GM20000 (cell line): ENCODE results near the gene VPS16.
A peak's percentile ranks its signal among the peaks of the same experiment; 100 is the strongest.

Source experiments
- DNase-seq: peaks from one replicate; pipeline ENCODE4 v3.0.0; 2012; ENCODE audit warnings: low spot score
- TF ChIP-seq, protein P1 (sequence below): IDR thresholded peaks from 2 replicates; pipeline ENCODE4 v1.5.1; 2012; ENCODE audit warnings: mild to moderate bottlenecking, control low read depth; ENCODE audit errors: extremely low read depth, missing control alignments

The VPS16 gene

DNA sequence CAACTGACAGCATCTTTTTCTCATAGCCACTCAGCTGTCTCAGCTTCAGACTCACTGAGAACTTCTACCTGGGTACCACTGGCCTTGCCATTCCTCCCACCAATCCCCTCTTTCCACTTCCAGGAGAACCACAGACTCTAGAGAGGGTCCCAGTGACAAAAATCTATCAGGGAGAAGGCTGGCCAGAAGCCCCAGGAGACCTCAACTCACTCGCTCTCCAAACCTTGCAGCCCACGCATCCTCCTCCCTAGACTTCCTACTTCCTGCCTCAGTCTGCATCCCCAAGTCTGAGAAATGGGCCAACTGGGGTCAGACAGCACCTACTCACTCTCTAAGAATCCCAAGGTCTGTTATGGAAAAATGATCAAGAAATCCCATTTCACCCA, 23.2 kb upstream of the VPS16 start:
- TF ChIP-seq, protein P1, sequence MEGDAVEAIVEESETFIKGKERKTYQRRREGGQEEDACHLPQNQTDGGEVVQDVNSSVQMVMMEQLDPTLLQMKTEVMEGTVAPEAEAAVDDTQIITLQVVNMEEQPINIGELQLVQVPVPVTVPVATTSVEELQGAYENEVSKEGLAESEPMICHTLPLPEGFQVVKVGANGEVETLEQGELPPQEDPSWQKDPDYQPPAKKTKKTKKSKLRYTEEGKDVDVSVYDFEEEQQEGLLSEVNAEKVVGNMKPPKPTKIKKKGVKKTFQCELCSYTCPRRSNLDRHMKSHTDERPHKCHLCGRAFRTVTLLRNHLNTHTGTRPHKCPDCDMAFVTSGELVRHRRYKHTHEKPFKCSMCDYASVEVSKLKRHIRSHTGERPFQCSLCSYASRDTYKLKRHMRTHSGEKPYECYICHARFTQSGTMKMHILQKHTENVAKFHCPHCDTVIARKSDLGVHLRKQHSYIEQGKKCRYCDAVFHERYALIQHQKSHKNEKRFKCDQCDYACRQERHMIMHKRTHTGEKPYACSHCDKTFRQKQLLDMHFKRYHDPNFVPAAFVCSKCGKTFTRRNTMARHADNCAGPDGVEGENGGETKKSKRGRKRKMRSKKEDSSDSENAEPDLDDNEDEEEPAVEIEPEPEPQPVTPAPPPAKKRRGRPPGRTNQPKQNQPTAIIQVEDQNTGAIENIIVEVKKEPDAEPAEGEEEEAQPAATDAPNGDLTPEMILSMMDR = no peak
- no peak for DNase-seq

DNA sequence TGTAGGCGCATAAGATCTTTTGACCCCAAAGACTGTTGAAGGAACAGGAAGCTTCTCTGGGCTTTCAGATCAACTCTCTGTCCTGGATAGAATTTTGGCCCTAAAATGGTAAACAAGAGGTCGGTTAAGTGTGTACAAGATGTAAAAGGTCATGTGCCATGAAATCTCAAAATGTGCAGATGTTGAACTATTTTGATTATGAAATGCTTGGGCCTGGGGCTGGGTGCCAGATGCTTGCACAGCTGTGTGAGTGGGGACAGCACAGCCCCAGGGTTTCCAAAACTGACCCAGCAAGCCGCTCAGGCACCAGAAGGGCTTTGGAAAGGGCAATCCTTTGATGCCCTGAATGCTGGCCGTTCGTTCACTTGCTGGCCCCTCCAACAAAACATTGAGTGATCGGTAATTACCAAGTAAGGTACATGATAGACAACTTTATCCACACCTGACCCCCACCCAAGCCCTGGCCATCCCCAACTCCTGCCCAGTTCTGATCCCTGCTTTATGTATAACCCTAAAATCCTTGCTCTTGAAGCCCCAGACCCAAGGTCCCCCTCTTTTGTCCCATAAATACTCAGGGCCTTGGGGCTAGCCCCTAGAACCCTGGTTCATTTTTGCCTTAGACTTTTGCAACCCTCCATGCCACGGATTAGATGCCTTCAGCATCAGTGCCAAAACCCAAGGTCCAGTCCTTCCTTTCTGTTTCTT, 22.5 kb upstream of the VPS16 start:
- TF ChIP-seq, protein P1 = no peak
- no peak for DNase-seq

DNA sequence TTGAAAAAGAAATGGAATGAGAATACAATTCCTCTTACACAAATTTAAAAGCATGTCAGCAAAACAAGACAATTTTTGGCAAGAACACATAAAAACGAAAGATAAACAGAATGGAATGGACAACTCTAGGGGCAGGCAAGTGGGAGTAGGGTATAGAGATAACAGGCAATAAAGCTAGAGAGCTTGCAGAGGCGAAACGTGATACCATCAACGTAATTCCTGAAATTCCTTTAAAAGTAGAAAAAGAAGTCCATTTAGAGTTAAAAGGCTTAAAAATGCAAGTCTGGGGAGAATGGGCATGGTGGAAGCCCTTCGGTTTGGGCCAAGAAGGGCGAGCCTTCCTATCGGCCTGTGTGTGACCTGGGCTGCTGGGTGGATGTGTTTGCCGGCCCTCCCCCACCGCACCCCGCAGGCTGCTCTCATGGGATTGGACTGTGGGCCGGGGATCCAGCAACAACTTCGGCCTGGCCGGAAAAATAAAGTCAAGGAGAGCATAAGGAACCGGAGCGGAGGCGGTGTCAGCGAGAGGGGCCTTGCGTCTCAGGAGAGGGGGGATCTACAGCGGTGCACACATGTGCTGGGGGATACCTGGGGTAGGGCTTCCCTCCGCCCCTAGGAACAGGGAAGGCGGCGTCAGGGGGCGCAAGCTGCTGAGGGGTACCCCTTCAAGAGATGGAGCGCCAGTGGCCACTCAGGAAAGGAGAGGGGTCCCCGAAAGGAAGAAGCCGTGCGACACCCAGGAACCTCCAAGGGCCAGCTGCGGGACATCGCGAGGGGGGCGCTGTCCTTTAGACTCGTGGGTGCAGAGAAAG, 20.3 kb upstream of the VPS16 start:
- TF ChIP-seq, protein P1 = no peak
- DNase-seq = no peak

DNA sequence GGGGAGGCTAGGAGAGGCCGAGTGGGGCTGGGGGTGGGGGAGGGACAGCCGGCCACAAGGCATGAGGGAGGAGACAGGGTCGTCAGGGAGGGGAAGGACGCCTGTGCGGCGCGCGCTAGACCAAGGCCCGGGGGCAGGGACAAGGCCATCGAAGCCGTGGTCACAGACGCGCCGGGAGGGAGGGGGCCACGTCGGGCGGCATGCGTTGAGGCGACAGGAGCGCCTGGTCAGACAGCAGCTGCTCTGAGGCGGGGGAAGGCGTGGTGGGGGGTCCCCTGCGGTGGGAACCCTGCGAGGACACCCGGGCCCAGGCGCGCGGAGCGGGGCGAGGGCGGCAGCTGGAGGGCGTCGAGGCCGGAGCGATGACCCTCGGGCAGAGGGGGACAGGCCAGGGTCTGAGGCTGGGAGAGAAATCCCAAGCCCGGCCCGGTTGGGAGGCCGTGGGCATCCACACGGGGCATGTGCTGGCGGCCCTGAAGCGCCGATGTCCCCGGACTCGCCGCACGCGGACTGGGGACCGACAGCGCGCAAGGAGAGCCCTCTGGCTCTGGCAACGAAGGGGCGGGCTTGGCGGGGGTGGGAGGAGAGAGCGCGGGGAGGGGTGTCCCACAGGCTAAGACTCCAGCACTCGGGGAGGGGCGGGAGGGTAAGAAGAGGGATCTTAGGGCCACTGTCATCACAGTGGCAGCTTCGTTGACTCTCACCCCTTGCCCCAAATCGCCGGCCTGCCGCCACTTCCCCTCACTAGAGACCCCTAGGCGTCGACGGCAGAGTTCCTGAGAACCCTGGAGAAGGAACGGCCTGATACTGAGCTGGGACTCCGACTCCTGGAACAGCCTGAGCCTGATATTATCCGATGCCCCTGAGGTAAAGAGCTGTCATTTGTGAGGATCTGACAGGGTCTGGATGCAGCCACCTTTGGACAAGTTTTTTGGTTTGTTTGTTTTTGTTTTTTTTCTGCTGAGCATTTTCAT, 19.4 kb upstream of the VPS16 start:
- TF ChIP-seq, protein P1 = no peak
- DNase-seq = peak; percentile 17

DNA sequence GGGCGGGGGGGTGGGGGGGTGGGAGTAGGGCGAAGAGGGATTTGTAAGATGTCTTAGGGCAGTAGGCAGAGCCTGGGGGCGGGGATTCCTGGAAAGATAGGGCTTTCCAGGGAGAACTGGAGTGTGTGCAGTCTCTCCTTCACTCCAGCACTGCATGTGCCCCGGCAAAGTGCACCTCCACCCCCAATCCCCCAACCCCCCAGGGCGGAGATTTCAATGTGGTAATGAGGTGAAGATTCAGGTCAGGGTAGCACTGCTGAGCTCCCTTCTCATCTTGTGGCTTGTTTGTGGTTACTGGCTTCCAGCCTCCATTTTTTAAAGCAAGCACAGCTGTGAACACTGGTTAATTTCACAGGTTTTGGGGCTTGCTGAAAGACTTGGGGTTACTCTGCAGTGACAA, 18.5 kb upstream of the VPS16 start:
- peak; percentile 60 for DNase-seq
- TF ChIP-seq, protein P1 = no peak

DNA sequence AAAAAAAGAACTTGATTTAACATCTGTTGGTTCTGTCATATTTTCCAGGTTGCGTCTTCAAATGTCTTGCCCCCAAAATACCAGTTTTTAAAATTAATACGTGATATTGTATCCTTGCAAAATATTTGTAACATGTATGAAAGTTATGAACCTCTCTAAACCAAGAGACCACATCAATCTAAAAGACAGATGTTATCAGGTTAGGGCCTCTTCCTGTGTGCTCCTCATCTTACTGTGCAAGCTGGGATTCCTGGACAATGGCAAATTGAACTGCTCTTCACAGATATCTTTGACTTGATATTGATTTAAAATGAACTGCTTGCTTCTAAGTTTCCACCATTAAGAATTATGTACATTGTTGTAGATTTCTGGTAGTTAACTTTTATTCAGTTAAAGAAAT, 14.8 kb upstream of the VPS16 start:
- no peak for DNase-seq

More for the DNA sequence above, 14.8 kb upstream of the VPS16 start:
- TF ChIP-seq, protein P1 = no peak
